Measurements from ENCODE around the gene FBXO11.
"Not testable (repeated sequence)": the region's sequence is repeated elsewhere in the genome, so short reads cannot be mapped to it uniquely, and the experiment has no call there.

The FBXO11 gene

DNA sequence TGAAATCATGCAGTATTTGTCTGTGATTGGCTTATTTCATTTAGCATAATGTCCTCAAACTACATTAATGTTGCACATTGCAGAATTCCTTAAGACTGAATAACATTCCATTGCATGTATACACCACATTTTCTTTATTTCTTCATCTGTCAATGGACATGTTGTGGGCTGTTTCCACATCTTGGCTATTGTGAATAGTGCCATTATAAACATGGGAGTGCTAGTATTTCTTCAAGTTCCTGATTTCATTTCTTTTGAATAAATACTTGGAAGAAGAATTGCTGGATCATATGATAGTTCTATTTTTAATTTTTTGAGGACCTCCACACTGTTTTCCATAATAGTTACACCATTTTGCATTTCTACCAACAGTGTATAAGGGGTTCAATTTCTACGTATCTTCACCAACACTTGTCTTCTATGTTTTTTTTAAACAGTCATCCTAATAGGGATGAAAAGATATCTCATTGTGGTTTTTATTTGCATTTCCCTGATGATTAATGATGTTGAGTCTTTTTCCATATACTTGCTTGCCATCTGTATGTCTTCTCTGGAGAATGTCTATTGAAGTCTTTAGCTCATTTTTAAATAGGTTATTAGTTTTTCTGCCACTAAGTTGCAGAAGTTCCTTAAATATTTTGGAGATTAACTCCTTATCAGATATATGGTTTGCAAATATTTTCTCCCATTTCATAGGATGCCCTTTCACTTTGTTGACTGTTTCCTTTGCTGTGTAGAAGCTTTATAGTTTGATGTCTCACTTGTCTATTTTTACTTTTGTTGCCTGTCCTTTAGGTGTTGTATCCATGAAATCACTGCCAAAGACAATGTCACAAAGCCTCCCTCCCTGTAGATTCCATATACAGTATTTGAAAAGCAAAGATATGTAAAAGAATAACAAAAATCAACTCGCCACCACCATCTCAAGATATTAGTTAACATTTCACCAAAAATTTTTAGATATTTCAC, 14.6 kb downstream of the FBXO11 start:
- Mint-ChIP-seq H3K36me3 (peaks cover 9% of the 10 kb centered on the region), H3K27ac (peak overlapping the region; percentile 36), H3K9me3 (no peaks in the 10 kb centered on the region), H3K27me3 (no peaks in the 10 kb centered on the region), H3K4me3 (no peak overlapping the region), H3K4me1 (peaks cover 36% of the 10 kb centered on the region)
- ATAC-seq (ENCODE audit: low read depth) (no peak), DNase-seq (ENCODE audit: low spot score in 2 of 2) (no peak)

- Mint-ChIP-seq H3K27ac (no peak overlapping the region), H3K36me3 (peaks cover 8% of the 10 kb centered on the region), H3K9me3 (no peaks in the 10 kb centered on the region), H3K27me3 (no peaks in the 10 kb centered on the region), H3K4me1 (peaks cover 29% of the 10 kb centered on the region), H3K4me3 (no peak overlapping the region)
- no peak for ATAC-seq (ENCODE audit: low read depth)
- DNase-seq (ENCODE audit: low spot score in 2 of 2) = no peak
Measured at GRCh38 chr2:47890711-47891368, 15.5 kb downstream of the FBXO11 start.

- Mint-ChIP-seq H3K36me3 (peaks cover 8% of the 10 kb centered on the region), H3K4me3 (no peak overlapping the region), H3K4me1 (peaks cover 32% of the 10 kb centered on the region), H3K27me3 (no peaks in the 10 kb centered on the region), H3K9me3 (no peaks in the 10 kb centered on the region), H3K27ac (peak overlapping the region; percentile 72)
- DNase-seq (ENCODE audit: low spot score in 2 of 2) (no peak), ATAC-seq (ENCODE audit: low read depth) (peak; percentile 54)
Measured at GRCh38 chr2:47888581-47889280, 17.6 kb downstream of the FBXO11 start.

DNA sequence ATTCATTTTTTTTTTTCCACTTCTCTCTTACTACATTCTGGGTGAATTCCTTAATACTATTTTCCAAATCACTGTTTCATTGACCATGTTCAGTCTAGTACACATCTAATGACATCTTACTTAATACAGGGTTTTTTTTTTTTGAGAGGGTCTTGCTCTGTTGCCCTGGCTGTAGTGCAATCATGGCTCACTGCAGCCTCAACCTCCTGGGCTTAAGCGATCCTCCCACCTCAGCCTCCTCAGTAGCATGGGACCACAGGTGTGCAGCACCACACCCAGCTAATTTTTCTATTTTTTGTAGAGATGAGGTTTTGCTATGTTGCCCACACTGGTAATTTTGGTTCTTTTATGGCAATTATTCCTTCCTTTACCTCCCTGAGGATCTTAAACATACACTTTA, 29.4 kb downstream of the FBXO11 start:
- Mint-ChIP-seq H3K9me3 (no peaks in the 10 kb centered on the region), H3K27me3 (no peaks in the 10 kb centered on the region), H3K27ac (peak overlapping the region; percentile 3), H3K4me3 (no peak overlapping the region), H3K36me3 (peaks cover 14% of the 10 kb centered on the region), H3K4me1 (peaks cover 22% of the 10 kb centered on the region)
- ATAC-seq (ENCODE audit: low read depth) (no peak), DNase-seq (ENCODE audit: low spot score in 2 of 2) (no peak)

DNA sequence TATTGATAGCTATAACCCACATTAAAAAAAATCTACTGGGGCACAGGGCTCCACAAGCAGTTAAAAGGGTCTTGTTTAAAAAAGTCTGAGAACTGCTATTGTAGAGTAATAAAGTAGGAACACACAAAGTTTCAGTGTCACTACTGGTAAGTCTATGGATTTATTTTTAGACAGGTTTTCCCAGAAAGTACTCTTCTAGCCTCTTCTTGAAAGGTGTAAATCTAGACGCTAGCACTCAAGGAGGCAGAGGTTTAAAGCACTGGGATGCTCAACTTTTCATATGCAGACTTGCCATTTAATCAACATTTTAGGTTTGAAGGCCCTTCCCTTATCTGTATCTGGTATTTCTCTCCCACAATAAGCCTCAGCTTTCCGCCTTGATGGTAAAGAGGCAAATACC, 33.4 kb downstream of the FBXO11 start:
- no peak for ATAC-seq (ENCODE audit: low read depth)
- DNase-seq (ENCODE audit: low spot score in 2 of 2) = no peak
- peaks cover 20% of the 10 kb centered on the region for H3K36me3 Mint-ChIP-seq
- no peaks in the 10 kb centered on the region for H3K27me3 Mint-ChIP-seq
- no peaks in the 10 kb centered on the region for H3K9me3 Mint-ChIP-seq
- peak overlapping the region; percentile 68 for H3K27ac Mint-ChIP-seq
- H3K4me1 Mint-ChIP-seq = peaks cover 46% of the 10 kb centered on the region
- no peak overlapping the region for H3K4me3 Mint-ChIP-seq

- Mint-ChIP-seq H3K36me3 (peaks cover 16% of the 10 kb centered on the region), H3K27me3 (no peaks in the 10 kb centered on the region), H3K4me3 (no peak overlapping the region), H3K27ac (peak overlapping the region; percentile 90), H3K4me1 (peaks cover 41% of the 10 kb centered on the region), H3K9me3 (no peaks in the 10 kb centered on the region)
- no peak for DNase-seq (ENCODE audit: low spot score in 2 of 2)
- ATAC-seq (ENCODE audit: low read depth) = no peak
Measured at GRCh38 chr2:47870641-47871540, 35.4 kb downstream of the FBXO11 start.

DNA sequence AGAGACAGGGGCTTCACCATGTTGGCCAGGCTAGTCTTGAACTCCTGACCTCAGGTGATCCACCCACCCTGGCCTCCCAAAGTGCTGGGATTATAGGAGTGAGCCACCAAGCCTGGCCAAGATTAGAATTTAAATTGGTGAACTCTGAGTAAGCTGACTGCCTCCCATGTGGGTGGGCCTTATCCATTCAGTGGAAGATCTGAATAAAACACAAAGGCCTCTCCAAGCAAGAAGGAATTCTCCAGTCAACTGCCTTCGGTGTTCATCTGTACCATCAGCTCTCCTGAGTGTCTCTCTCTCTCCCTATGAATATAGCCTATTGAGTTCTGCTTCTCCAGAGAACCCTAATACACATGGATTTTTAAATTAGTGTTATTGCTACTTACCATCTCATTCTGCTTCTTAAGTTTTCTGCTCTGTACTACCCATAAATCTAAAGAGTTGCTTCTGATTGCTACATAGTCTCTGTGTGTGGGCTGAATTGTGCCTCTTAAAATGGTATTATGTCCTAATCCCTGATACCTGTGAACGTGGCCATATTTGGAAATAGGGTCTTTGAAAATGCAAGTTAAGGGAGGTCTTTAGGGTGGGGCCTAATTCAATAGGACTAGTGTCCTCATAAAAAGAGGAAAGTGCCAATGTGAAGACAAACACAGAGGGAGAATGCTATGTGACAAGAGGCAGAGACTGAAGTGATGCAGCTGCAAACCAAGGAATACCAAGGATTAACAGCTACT, 36.3 kb downstream of the FBXO11 start:
- Mint-ChIP-seq H3K4me3 (no peak overlapping the region), H3K27ac (peak overlapping the region; percentile 90)

DNA sequence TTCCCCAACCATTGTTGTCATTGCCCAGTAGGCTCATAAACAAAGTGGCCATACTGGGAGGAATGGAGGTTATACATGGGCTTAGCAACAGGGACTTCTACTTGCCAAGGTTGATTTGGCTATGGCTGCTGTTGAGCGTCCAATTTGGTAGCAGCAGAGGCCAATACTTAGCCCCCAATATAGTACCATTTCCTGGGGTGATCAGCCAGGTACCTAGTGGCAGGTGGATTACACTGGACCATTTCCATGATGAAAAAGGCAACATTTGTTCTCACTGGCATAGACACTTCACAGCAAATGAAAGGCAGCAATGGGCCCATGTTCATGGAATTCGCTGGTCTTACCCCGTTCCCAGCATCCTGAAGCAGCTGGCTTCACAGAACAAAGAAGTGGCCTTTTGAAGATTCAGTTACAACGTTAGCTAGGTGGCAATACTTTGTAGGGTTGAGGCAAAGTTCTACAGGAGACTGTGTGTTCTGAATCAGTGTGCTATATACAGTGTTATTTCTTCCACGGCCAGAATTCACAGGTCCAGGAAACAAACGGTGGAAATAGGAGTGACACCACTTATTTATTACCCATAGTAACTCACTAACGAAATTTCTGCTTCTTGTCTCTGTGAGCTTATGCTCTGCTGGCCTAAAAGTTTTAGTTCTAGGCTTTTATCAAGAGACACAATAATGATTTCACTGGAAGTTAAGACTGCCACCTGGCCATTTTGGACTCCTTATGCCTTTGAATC, 37.5 kb downstream of the FBXO11 start:
- no peaks in the 10 kb centered on the region for H3K9me3 Mint-ChIP-seq
- peak overlapping the region; percentile 90 for H3K27ac Mint-ChIP-seq
- ATAC-seq (ENCODE audit: low read depth) (no peak), DNase-seq (ENCODE audit: low spot score in 2 of 2) (no peak)
- H3K4me3 Mint-ChIP-seq = no peak overlapping the region
- no peaks in the 10 kb centered on the region for H3K27me3 Mint-ChIP-seq
- H3K36me3 Mint-ChIP-seq = peaks cover 18% of the 10 kb centered on the region
- peaks cover 50% of the 10 kb centered on the region for H3K4me1 Mint-ChIP-seq

More for the DNA sequence above, 36.3 kb downstream of the FBXO11 start:
- H3K27me3 Mint-ChIP-seq = no peaks in the 10 kb centered on the region
- H3K36me3 Mint-ChIP-seq = peaks cover 17% of the 10 kb centered on the region
- DNase-seq (ENCODE audit: low spot score in 2 of 2) (no peak), ATAC-seq (ENCODE audit: low read depth) (no peak)
- peaks cover 49% of the 10 kb centered on the region for H3K4me1 Mint-ChIP-seq
- no peaks in the 10 kb centered on the region for H3K9me3 Mint-ChIP-seq

DNA sequence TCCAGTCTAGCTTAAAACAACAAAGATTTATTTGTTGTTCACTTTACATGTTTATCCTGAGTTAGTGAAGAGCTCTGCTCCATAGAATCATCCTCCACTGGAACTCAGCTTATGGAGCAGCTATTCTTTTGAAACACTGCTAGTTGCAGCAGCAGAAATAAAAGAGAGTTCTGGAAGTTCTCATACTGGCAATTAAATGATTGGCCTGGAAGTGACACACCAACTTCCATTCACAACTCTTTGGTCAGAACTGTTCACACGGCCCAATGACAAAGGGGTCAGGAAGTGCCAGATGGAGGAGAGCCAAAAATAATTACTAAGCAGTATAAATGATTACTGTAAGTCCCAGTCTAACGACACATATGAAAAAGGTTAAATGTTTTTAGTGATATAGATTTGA, 39.1 kb downstream of the FBXO11 start:
- no peaks in the 10 kb centered on the region for H3K27me3 Mint-ChIP-seq
- DNase-seq (ENCODE audit: low spot score in 2 of 2) (no peak), ATAC-seq (ENCODE audit: low read depth) (no peak)
- H3K4me1 Mint-ChIP-seq = peaks cover 53% of the 10 kb centered on the region
- H3K36me3 Mint-ChIP-seq = peaks cover 12% of the 10 kb centered on the region
- peak overlapping the region; percentile 90 for H3K27ac Mint-ChIP-seq
- no peak overlapping the region for H3K4me3 Mint-ChIP-seq
- H3K9me3 Mint-ChIP-seq = no peaks in the 10 kb centered on the region

GRCh38 chr2:47864566-47864965, 41.7 kb downstream of the FBXO11 start:
- Mint-ChIP-seq H3K4me1 (peaks cover 39% of the 10 kb centered on the region), H3K36me3 (peaks cover 4% of the 10 kb centered on the region), H3K9me3 (no peaks in the 10 kb centered on the region), H3K27me3 (no peaks in the 10 kb centered on the region), H3K4me3 (no peak overlapping the region), H3K27ac (peak overlapping the region; percentile 87)
- no peak for DNase-seq (ENCODE audit: low spot score in 2 of 2)
- ATAC-seq (ENCODE audit: low read depth) = no peak

DNA sequence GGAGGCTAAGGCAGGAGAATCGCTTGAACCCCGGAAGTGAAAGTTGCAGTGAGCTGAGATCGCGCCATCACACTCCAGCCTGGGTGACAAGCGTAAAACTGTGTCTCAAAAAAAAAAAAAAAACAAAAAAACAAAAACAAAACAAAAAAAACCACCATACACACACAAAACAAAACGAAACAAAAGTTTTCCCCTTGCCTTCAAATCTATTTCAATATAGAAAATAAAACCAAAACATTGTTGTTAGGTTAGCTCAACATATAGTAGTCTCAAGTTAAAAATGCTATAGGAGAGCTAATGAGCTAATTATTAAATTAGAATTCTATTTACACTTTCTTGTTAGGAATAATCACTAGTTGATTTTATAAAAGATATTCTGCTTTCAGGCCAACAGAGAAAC, 43.3 kb downstream of the FBXO11 start:
- no peak overlapping the region for H3K4me3 Mint-ChIP-seq
- DNase-seq (ENCODE audit: low spot score in 2 of 2) (no peak), ATAC-seq (ENCODE audit: low read depth) (no peak)
- peaks cover 28% of the 10 kb centered on the region for H3K4me1 Mint-ChIP-seq
- H3K9me3 Mint-ChIP-seq = no peaks in the 10 kb centered on the region
- H3K27ac Mint-ChIP-seq = no peak overlapping the region
- H3K27me3 Mint-ChIP-seq = no peaks in the 10 kb centered on the region
- peaks cover 4% of the 10 kb centered on the region for H3K36me3 Mint-ChIP-seq

GRCh38 chr2:47853067-47853777, 53.1 kb downstream of the FBXO11 start:
- peaks cover 39% of the 10 kb centered on the region for H3K4me1 Mint-ChIP-seq
- not testable (repeated sequence) for H3K27me3 Mint-ChIP-seq; ATAC-seq (ENCODE audit: low read depth); H3K36me3 Mint-ChIP-seq; H3K4me3 Mint-ChIP-seq; H3K9me3 Mint-ChIP-seq; H3K27ac Mint-ChIP-seq; DNase-seq (ENCODE audit: low spot score in 2 of 2)

Measured in memory B cell (primary cell).